Stomach (tissue), 9 donors: ENCODE measurements around the gene AP3B1. TPM values are rescaled to one million over a fixed set of nuclear protein-coding genes. Genes with fewer than 3 reads are reported as not detected.

Experiments used
- DNase-seq, 2 donors: peaks; one replicate each; pipeline versions ENCODE4 v3.0.0 to v3.0.0-alpha.2; 2013 to 2019
- H3K27ac ChIP-seq, 5 donors: fragments of 200-600 bp in 4 of 5; sonication (generic) in 4 of 5; one replicate each; pipeline ENCODE4 v1.5.1; 2013 to 2019; ENCODE audit warnings: mild to moderate bottlenecking in 1 of 5, moderate library complexity in 1 of 5
- H3K27me3 ChIP-seq, 3 donors: fragments of 200-600 bp; sonication (generic); one replicate each; pipeline ENCODE4 v1.5.1; 2017 to 2019; ENCODE audit warnings: mixed run types in 1 of 3
- H3K36me3 ChIP-seq, 4 donors: fragments of 200-600 bp; sonication (generic); 1 replicate in 3 of 4; 2 replicates in 1 of 4; pipeline ENCODE4 v1.5.1; 2016 to 2019
- H3K4me1 ChIP-seq, 4 donors: fragments of 200-600 bp; sonication (generic); one replicate each; pipeline ENCODE4 v1.5.1; 2016 to 2019
- H3K4me3 ChIP-seq, 4 donors: fragments of 200-600 bp; sonication (generic) in 3 of 4; one replicate each; pipeline ENCODE4 v1.5.1; 2016 to 2019; ENCODE audit warnings: mild to moderate bottlenecking in 1 of 4
- H3K9me3 ChIP-seq, 4 donors: fragments of 200-600 bp; sonication (generic); one replicate each; pipeline ENCODE4 v1.5.1; 2016 to 2019
- CTCF ChIP-seq, 7 experiments: fragments of 450-650 bp in 4 of 7; fragments of 200-600 bp in 3 of 7; sonication (generic) in 3 of 7; IDR thresholded peaks; one replicate each; pipeline ENCODE4 v1.5.1; 2016 to 2019; ENCODE audit warnings: antibody characterized with exemption in 7 of 7, control low read depth in 2 of 7, mild to moderate bottlenecking in 1 of 7
- EP300 ChIP-seq: sonication (generic); formaldehyde crosslinking; IDR thresholded peaks from one replicate; pipeline ENCODE4 v1.6.1; 2017; ENCODE audit warnings: antibody characterized with exemption
- POLR2A ChIP-seq, 4 donors: fragments of 450-650 bp; IDR thresholded peaks; one replicate each; pipeline ENCODE4 v1.6.1; 2016; ENCODE audit warnings: antibody characterized with exemption in 4 of 4, control low read depth in 2 of 4, mild to moderate bottlenecking in 1 of 4, moderate library complexity in 1 of 4
- POLR2AphosphoS5 ChIP-seq, 3 donors: sonication (generic); formaldehyde crosslinking; IDR thresholded peaks; one replicate each; pipeline ENCODE4 v1.6.1; 2016; ENCODE audit warnings: antibody characterized with exemption in 3 of 3
- WGBS, 5 donors: extraction: QIAGEN DNeasy Blood & Tissue Kit in 3 of 5; methylation state at CpG; one replicate each; pipeline versions ENCODE4 v1.1.5 to v1.1.7; 2013 to 2018; 5-methylcytosine and 5-hydroxymethylcytosine counted together
- intact Hi-C: fragments of 100-400 bp; cut with DNase I; formaldehyde crosslinking; loops from one replicate; pipeline ENCODE4 v1.15.1; 2023; ENCODE audit warnings: low total_unique reads
- polyA plus RNA-seq, 3 donors: library from polyadenylated mRNA; stranded (reverse); fragments of 200-250 nt; gene quantifications; one replicate each; pipeline ENCODE4 v1.2.3, GENCODE V29; 2013
- total RNA-seq, 5 donors: library from RNA; depleted of rRNA; stranded (reverse); fragments of >200 nt; gene quantifications; one replicate each; pipeline versions ENCODE4 v1.1.0 to v1.2.3, GENCODE V29; 2014 to 2016
- donor health status: healthy with polysubstance abuse.
- donor health status: Bipolar disorder and iron deficiency.
- donor health status: healthy.

The AP3B1 gene
- total and polyA plus RNA-seq, 8 donors, result 15.2 to 81.0 (median 23.5) TPM

GRCh38 chr5:77996943-77997342 lies 297.6 kb downstream of the AP3B1 start:
- Histone ChIP-seq H3K36me3 (peaks cover 0 to 18% (median 15%) of the 10 kb centered on the region in 4 donors), H3K9me3 (no peaks in the 10 kb centered on the region), H3K4me1 (peaks cover 0 to 11% (median 5%) of the 10 kb centered on the region in 4 donors), H3K27me3 (no peaks in the 10 kb centered on the region), H3K4me3 (no peak overlapping the region), H3K27ac (no peak overlapping the region)
- no peak for DNase-seq
- 77 to 92% (median 84%) methylated on average over 3 of the region's 3 CpGs for WGBS, 5 donors
- intact Hi-C loops, result no loop called here
- TF ChIP-seq CTCF (IDR thresholded peaks at IDR 0.05), result no peak
- no peak for TF ChIP-seq POLR2A (IDR thresholded peaks at IDR 0.05)
- TF ChIP-seq EP300, result no peak
- no peak for TF ChIP-seq POLR2AphosphoS5 (IDR thresholded peaks at IDR 0.05)

- Histone ChIP-seq H3K4me3 (no peak overlapping the region), H3K9me3 (no peaks in the 10 kb centered on the region), H3K36me3 (peaks cover 0 to 18% (median 15%) of the 10 kb centered on the region in 4 donors), H3K27ac (no peak overlapping the region), H3K4me1 (peaks cover 0 to 11% (median 5%) of the 10 kb centered on the region in 4 donors), H3K27me3 (no peaks in the 10 kb centered on the region)
- intact Hi-C loops, result no loop called here
- TF ChIP-seq POLR2AphosphoS5 (IDR thresholded peaks at IDR 0.05) (no peak), EP300 (no peak), POLR2A (IDR thresholded peaks at IDR 0.05) (no peak), CTCF (IDR thresholded peaks at IDR 0.05) (no peak)
- DNase-seq, result no peak
- WGBS, 5 donors, result 89 to 98% (median 96%) methylated on average over 12 of the region's 12 CpGs
Measured at GRCh38 chr5:77995793-77996409, 298.6 kb downstream of the AP3B1 start.

GRCh38 chr5:77994943-77995342 lies 299.6 kb downstream of the AP3B1 start:
- Histone ChIP-seq H3K27ac (no peak overlapping the region), H3K27me3 (no peaks in the 10 kb centered on the region), H3K36me3 (peaks cover 0 to 19% (median 14%) of the 10 kb centered on the region in 4 donors), H3K4me3 (no peak overlapping the region), H3K4me1 (peaks cover 0 to 11% (median 5%) of the 10 kb centered on the region in 4 donors), H3K9me3 (no peaks in the 10 kb centered on the region)
- intact Hi-C loops, result no loop called here
- TF ChIP-seq CTCF (IDR thresholded peaks at IDR 0.05), result no peak
- no peak for TF ChIP-seq POLR2AphosphoS5 (IDR thresholded peaks at IDR 0.05)
- TF ChIP-seq POLR2A (IDR thresholded peaks at IDR 0.05), result no peak
- no peak for DNase-seq
- WGBS, 5 donors, result 61 to 76% (median 65%) methylated on average over 3 of the region's 3 CpGs

GRCh38 chr5:77993855-77994318 lies 300.6 kb downstream of the AP3B1 start:
- no peaks in the 10 kb centered on the region for H3K27me3 ChIP-seq
- H3K4me1 ChIP-seq, result peaks cover 0 to 11% (median 5%) of the 10 kb centered on the region in 4 donors
- intact Hi-C loops, result no loop called here
- DNase-seq, result no peak
- no peaks in the 10 kb centered on the region for H3K9me3 ChIP-seq
- 74 to 92% (median 88%) methylated on average over 10 of the region's 10 CpGs for WGBS, 5 donors
- H3K4me3 ChIP-seq, result no peak overlapping the region
- H3K27ac ChIP-seq, result no peak overlapping the region
- peaks cover 0 to 19% (median 10%) of the 10 kb centered on the region in 4 donors for H3K36me3 ChIP-seq
- TF ChIP-seq CTCF (IDR thresholded peaks at IDR 0.05), result no peak
- TF ChIP-seq POLR2A (IDR thresholded peaks at IDR 0.05), result no peak
- TF ChIP-seq POLR2AphosphoS5 (IDR thresholded peaks at IDR 0.05), result no peak
- TF ChIP-seq EP300, result no peak
